GM12872 (cell line): Measurements from ENCODE around the gene RELN.

Experiments
- CTCF ChIP-seq: IDR thresholded peaks from 3 replicates; pipeline ENCODE4 v1.5.1; 2011; ENCODE audit warnings: low read depth, mild to moderate bottlenecking, low read length, moderate library complexity; ENCODE audit not compliant: insufficient read depth

RELN gene

GRCh38 chr7:103888603-103889153 is 100.8 kb downstream of the RELN start:
- no peak for TF ChIP-seq CTCF

- TF ChIP-seq CTCF = peak; percentile 24; the same call in 1 of the 3 replicates
These were observed 101.4 kb downstream of the RELN start for GRCh38 chr7:103887853-103888602.

GRCh38 chr7:103887050-103887449 is 102.4 kb downstream of the RELN start:
- TF ChIP-seq CTCF = no peak

- TF ChIP-seq CTCF = no peak
These were observed 109.4 kb downstream of the RELN start for GRCh38 chr7:103879928-103880600.

- no peak for TF ChIP-seq CTCF
These were observed 110.0 kb downstream of the RELN start for GRCh38 chr7:103879411-103879810.

GRCh38 chr7:103877565-103877964 is 111.9 kb downstream of the RELN start:
- peak; percentile 17; the same call in 1 of the 3 replicates for TF ChIP-seq CTCF

- no peak for TF ChIP-seq CTCF
These were observed 113.7 kb downstream of the RELN start for GRCh38 chr7:103875718-103876117.
